Measurements from ENCODE around the gene FOXJ2.
"Not testable (repeated sequence)": the region's sequence is repeated elsewhere in the genome, so short reads cannot be mapped to it uniquely, and the experiment has no call there.

FOXJ2 gene

GRCh38 chr12:8065991-8066594 lies 33.6 kb downstream of the FOXJ2 start, which contains the start of gene C3AR1:
Gene C3AR1, minus strand, starts transcription at chr12:8066359. Its CDS starts 6,174 bp downstream, at chr12:8060185.
- DNase-seq (ENCODE audit: low read depth): no peak

- DNase-seq (ENCODE audit: low read depth): no peak
These were observed 37.1 kb downstream of the FOXJ2 start for GRCh38 chr12:8069582-8069981.

GRCh38 chr12:8071820-8072219 lies 39.3 kb downstream of the FOXJ2 start:
- DNase-seq (ENCODE audit: low read depth): not testable (repeated sequence)

DNA sequence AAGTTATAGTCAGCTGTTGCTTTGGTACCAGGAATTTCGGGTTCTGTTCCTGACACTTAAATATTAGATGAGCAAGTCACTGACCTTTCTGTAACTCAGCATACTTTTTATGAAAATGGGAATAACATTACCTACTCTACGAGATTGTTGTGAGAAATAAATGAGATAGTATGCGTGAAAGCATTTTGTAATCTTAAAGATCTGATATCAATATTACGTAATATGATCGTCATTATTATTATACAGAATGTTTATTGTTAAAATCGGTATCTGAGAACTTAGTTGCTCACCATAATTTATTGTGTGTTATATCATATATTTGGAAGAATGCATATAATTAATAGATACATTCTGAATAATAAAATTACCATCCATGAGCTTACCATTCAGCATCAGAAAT lies 43.4 kb downstream of the FOXJ2 start:
- DNase-seq (ENCODE audit: low read depth): no peak

DNA sequence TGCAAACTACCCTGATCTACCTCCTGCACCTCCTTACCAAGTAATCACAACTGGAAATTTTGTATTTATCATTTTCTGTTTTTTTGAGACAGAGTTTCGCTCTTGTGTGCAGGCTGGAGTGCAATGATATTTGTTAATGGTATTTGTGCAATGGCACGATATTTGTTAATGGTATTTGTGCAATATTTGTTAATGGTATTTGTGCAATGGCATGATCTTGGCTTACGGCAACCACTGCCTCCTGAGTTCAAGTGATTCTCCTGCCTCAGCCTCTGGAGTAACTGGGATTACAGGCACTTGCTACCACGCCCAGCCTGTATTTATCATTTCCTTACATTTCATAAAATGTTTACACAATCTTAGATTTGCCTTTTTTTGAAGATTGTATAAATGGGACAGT lies 43.9 kb downstream of the FOXJ2 start:
- no peak for DNase-seq (ENCODE audit: low read depth)

DNA sequence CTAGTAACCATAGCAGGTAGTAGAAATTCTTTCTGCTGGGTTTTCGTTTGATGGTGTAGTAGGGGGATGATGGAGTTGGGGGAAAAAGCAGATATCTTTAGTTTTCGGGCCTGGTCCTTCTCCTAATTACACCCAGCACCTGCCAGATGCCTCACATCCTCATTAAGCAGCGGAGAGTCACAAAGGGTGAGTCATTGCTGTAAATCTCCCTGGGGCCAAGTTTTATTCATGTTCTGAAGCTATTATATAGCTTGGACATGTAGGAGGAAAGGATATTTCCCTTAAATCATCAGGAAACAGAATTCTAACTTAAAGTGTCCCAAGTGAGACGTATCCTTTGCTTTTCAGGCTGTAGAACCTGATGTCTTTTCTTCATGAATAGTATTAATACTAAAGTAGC lies 44.7 kb downstream of the FOXJ2 start:
- no peak for DNase-seq (ENCODE audit: low read depth)

- no peak for DNase-seq (ENCODE audit: low read depth)
These were observed 45.9 kb downstream of the FOXJ2 start for GRCh38 chr12:8078398-8078797.

- no peak for DNase-seq (ENCODE audit: low read depth)
These were observed 46.4 kb downstream of the FOXJ2 start for GRCh38 chr12:8078916-8079315.

DNA sequence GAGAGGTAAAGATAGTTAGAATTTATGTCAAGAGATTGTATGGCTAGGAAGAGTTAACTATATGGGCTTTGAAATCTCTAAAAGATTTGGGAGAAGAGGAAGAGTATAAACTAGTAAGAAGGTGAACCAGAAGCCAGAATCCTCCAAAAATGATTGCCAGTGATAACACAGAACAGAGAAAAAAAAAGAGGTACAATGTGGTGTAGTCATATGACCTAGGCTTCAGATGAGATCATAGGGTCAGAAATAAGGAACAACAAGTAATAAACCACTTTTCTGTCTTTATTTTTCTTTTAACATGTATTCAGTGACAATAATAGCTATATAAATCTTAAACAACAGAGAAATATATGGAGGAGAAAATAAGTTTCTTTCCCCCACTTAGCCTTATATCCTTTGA lies 47.6 kb downstream of the FOXJ2 start:
- no peak for DNase-seq (ENCODE audit: low read depth)

DNA sequence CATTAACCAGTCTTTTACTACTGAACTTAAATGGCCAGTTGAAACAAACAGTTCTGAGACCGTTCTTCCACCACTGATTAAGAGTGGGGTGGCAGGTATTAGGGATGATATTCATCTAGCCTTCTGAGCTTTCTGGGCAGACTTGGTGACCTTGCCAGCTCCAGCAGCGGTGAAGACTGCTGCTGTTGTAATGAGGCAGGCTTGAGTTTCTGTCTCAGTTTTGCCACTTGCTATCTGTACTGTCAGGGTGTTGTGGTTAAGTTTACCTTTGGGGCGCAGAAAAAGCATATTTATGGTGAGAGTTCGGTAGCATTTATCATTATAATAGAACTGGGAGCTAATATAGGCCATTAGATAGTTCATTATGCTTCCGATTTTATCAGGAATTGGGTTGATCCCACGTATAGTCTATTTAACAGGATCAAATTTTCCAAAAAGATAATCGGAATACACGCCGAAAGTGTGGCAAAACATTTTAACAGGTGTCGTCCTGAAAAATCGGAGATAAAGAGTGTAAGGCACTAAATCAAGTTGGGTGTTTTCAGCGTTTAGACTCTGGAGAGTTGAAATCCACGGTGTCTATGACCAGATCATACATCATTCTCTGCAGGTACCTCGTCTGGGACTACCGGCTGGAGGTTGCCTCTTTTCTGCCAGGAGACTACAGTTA lies 48.9 kb downstream of the FOXJ2 start:
- DNase-seq (ENCODE audit: low read depth): no peak

GRCh38 chr12:8082808-8083100 lies 50.2 kb downstream of the FOXJ2 start:
- no peak for DNase-seq (ENCODE audit: low read depth)

GRCh38 chr12:8084351-8084750 lies 51.8 kb downstream of the FOXJ2 start:
- not testable (repeated sequence) for DNase-seq (ENCODE audit: low read depth)

DNA sequence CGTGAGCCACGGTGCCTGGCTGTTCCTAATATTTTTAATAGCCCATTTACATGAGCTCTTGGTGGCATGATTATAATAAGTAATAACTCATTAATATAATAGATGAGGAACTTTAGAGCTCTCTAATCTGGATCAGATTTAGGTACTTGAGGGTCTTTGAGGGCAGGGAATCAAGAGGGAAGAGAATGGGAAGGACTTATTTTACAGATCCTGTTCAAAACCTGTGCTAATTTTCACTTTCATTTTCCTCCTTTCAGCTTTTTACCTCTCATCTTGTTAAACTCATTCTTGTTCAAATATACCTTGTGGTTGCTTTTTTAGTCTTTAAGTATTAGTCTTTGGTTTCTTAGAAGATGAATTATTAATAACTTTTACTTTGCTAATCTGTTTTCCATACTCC lies 55.1 kb downstream of the FOXJ2 start:
- DNase-seq (ENCODE audit: low read depth): no peak

- no peak for DNase-seq (ENCODE audit: low read depth)
These were observed 56.1 kb downstream of the FOXJ2 start for GRCh38 chr12:8088574-8088973.

DNA sequence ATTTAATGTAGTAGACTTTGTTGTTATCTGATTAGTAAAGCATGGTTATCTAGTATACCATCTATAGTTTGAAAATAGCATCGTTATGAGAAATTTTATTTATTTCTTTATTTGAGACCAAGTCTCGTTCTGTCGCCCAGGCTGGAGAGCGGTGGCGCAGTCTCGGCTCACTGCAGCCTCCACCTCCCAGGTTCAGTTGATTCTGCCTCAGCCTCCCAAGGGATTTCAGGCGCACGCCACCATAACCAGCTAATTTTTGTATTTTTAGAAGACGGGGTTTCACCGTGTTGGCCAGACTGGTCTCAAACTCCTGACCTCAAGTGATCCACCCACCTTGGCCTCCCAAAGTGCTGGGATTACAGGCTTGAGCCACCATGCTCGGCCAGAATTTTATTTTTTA lies 56.8 kb downstream of the FOXJ2 start:
- not testable (repeated sequence) for DNase-seq (ENCODE audit: low read depth)

DNA sequence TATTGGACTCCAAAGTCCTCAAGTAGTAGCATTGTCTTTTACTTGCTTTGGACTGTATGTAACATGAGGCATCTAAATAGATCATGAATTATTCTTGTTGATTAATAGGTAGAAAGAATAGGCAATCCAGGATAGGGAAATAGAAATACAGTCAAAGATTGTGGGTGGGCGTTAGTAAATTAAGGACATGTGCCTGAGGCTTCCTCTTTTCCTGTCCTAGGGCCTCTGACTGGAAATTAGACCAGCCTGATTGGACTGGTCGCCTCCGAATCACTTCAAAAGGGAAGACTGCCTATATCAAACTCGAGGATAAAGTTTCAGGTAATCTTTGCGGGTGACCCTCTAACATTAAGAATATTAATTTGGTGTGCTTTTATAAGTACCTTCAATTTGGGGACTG lies 57.2 kb downstream of the FOXJ2 start:
- DNase-seq (ENCODE audit: low read depth): no peak

- DNase-seq (ENCODE audit: low read depth): no peak
These were observed 60.8 kb downstream of the FOXJ2 start for GRCh38 chr12:8093291-8093690.

DNA sequence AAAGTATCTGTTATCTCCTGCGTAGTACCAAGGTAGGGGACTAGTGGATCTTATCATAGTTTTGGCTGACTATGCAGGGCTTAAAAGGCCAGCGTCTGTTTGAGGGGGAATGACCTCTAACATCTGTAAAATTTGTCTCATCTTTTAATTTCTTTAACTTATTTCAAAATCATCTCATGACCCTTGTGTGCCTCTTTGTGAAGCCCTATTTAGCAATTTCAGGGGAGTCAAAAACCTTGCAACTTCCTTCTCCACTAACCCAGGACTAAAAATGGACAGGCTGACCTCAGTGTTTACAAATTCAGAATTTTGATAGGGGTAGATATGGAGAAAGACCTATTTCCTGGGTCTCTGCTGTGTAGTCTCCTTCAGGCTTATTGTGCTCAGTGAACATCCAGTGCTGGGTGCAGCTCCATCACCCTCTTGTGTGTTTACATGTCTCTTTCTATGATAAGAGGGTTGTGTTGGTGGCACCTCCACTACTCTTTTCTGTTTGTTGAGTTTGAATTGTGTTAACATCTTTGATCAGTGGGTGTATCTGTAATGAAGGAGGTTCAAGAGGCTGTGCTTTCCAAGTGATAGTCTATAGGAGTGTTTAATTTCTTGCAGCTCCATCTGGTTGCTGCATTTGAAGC lies 63.9 kb downstream of the FOXJ2 start:
- DNase-seq (ENCODE audit: low read depth): no peak

- no peak for DNase-seq (ENCODE audit: low read depth)
These were observed 66.7 kb downstream of the FOXJ2 start for GRCh38 chr12:8099235-8099634.

All from GM04504 (cell line).